ENCODE measurements around the gene TMPRSS11B. TPM values are rescaled to one million over a fixed set of nuclear protein-coding genes. Genes with fewer than 3 reads are reported as not detected.

Gene TMPRSS11B
- polyA plus RNA-seq, 1 donor (not counting 4 experiments of a cell fraction or from before 2014, with no cell fraction given), result 0.58 TPM

- no peak for FAIRE-seq
- dilution Hi-C loops (cut with MboI; ENCODE audit: extremely low pct_ligation_motif_present, low sequenced_read_pairs), result no loop called here
Observed at GRCh38 chr4:68187145-68187544, 58.3 kb downstream of the TMPRSS11B start.

GRCh38 chr4:68184923-68185322, 60.6 kb downstream of the TMPRSS11B start:
- Histone ChIP-seq H4K20me1 (ENCODE audit: control insufficient read depth, extremely low read depth, insufficient read depth, low read length) (no peaks in the 10 kb centered on the region), H3K4me2 (ENCODE audit: control insufficient read depth, extremely low read depth, insufficient read depth, low read depth, low read length) (no peak overlapping the region), H3K79me2 (ENCODE audit: control insufficient read depth, insufficient read depth, low read length) (no peaks in the 10 kb centered on the region), H3K27me3 (ENCODE audit: control insufficient read depth, extremely low read depth, insufficient read depth, low read length) (no peaks in the 10 kb centered on the region), H3K27ac (ENCODE audit: control insufficient read depth, insufficient read depth, low read length) (no peak overlapping the region), H3K36me3 (ENCODE audit: control insufficient read depth in 2 of 2, extremely low read depth in 1 of 2, insufficient read depth in 2 of 2, low read length in 2 of 2) (no peaks in the 10 kb centered on the region), H3K9ac (ENCODE audit: control insufficient read depth, extremely low read depth, insufficient read depth, low read length) (no peak overlapping the region), H3K4me3 (ENCODE audit: control insufficient read depth in 2 of 3, extremely low read depth in 1 of 3, insufficient read depth in 2 of 3, low read depth in 1 of 3, low read length in 3 of 3) (no peak overlapping the region), H3K9me3 (ENCODE audit: control insufficient read depth, low read depth, low read length) (no peaks in the 10 kb centered on the region), H3K4me1 (ENCODE audit: control insufficient read depth, extremely low read depth, insufficient read depth, low read length) (peaks cover 8% of the 10 kb centered on the region), H2AFZ (ENCODE audit: control insufficient read depth, low read length) (no peak overlapping the region), H3K9me1 (ENCODE audit: control insufficient read depth, extremely low read depth, insufficient read depth, low read length) (no peaks in the 10 kb centered on the region)
- TF ChIP-seq EZH2 (IDR thresholded peaks at IDR 0.05; ENCODE audit: low read length) (no peak), CTCF (optimal IDR thresholded peaks at IDR 0.05 in 1 of 3, IDR thresholded peaks at IDR 0.05 in 1 of 3, conservative IDR thresholded peaks at IDR 0.05 in 1 of 3; ENCODE audit: extremely low read depth in 1 of 3, insufficient read depth in 2 of 3, low read length in 3 of 3) (no peak)
- dilution Hi-C loops (cut with MboI; ENCODE audit: extremely low pct_ligation_motif_present, low sequenced_read_pairs), result no loop called here
- DNase-seq (ENCODE audit: low read depth, low spot score) (no peak), FAIRE-seq (no peak)

More at GRCh38 chr4:68187145-68187544, 58.3 kb downstream of the TMPRSS11B start:
- Histone ChIP-seq H3K9ac (ENCODE audit: control insufficient read depth, extremely low read depth, insufficient read depth, low read length) (no peak overlapping the region), H3K4me1 (ENCODE audit: control insufficient read depth, extremely low read depth, insufficient read depth, low read length) (no peaks in the 10 kb centered on the region), H3K9me1 (ENCODE audit: control insufficient read depth, extremely low read depth, insufficient read depth, low read length) (no peaks in the 10 kb centered on the region), H3K4me3 (ENCODE audit: control insufficient read depth in 2 of 3, extremely low read depth in 1 of 3, insufficient read depth in 2 of 3, low read depth in 1 of 3, low read length in 3 of 3) (no peak overlapping the region), H4K20me1 (ENCODE audit: control insufficient read depth, extremely low read depth, insufficient read depth, low read length) (no peaks in the 10 kb centered on the region), H3K4me2 (ENCODE audit: control insufficient read depth, extremely low read depth, insufficient read depth, low read depth, low read length) (no peak overlapping the region), H3K9me3 (ENCODE audit: control insufficient read depth, low read depth, low read length) (no peaks in the 10 kb centered on the region), H3K27me3 (ENCODE audit: control insufficient read depth, extremely low read depth, insufficient read depth, low read length) (no peaks in the 10 kb centered on the region), H3K79me2 (ENCODE audit: control insufficient read depth, insufficient read depth, low read length) (no peaks in the 10 kb centered on the region), H2AFZ (ENCODE audit: control insufficient read depth, low read length) (no peak overlapping the region), H3K36me3 (ENCODE audit: control insufficient read depth in 2 of 2, extremely low read depth in 1 of 2, insufficient read depth in 2 of 2, low read length in 2 of 2) (no peaks in the 10 kb centered on the region), H3K27ac (ENCODE audit: control insufficient read depth, insufficient read depth, low read length) (no peak overlapping the region)
- DNase-seq (ENCODE audit: low read depth, low spot score), result no peak
- TF ChIP-seq EZH2 (IDR thresholded peaks at IDR 0.05; ENCODE audit: low read length) (no peak), CTCF (optimal IDR thresholded peaks at IDR 0.05 in 1 of 3, IDR thresholded peaks at IDR 0.05 in 1 of 3, conservative IDR thresholded peaks at IDR 0.05 in 1 of 3; ENCODE audit: extremely low read depth in 1 of 3, insufficient read depth in 2 of 3, low read length in 3 of 3) (no peak)
